HG02852 (cell line): ENCODE results near the gene LGI4.
"Not testable (repeated sequence)": the region's sequence is repeated elsewhere in the genome, so short reads cannot be mapped to it uniquely, and the experiment has no call there.

Experiments used
- ATAC-seq: cut with Tn5 transposase; IDR thresholded peaks from one replicate; pipeline ENCODE4 v1.9.1; 2021; ENCODE audit warnings: mild to moderate bottlenecking, moderate library complexity; ENCODE audit not compliant: unreplicated experiment

The LGI4 gene

GRCh38 chr19:35107545-35107944, 27.3 kb downstream of the LGI4 start:
- no peak for ATAC-seq

- ATAC-seq = no peak
Measured at GRCh38 chr19:35106898-35107541, 27.8 kb downstream of the LGI4 start.

- ATAC-seq = no peak
Measured at GRCh38 chr19:35106291-35106583, 28.6 kb downstream of the LGI4 start.

- no peak for ATAC-seq
Measured at GRCh38 chr19:35105411-35106290, 29.2 kb downstream of the LGI4 start.

- ATAC-seq = no peak
Measured at GRCh38 chr19:35105047-35105410, 29.8 kb downstream of the LGI4 start.

- no peak for ATAC-seq
Measured at GRCh38 chr19:35104361-35104760, 30.5 kb downstream of the LGI4 start.

GRCh38 chr19:35103614-35104013, 31.2 kb downstream of the LGI4 start:
- not testable (repeated sequence) for ATAC-seq

GRCh38 chr19:35101949-35102348, 32.9 kb downstream of the LGI4 start:
- ATAC-seq = not testable (repeated sequence)

- ATAC-seq = no peak
Measured at GRCh38 chr19:35100588-35101533, 34.0 kb downstream of the LGI4 start.

- no peak for ATAC-seq
Measured at GRCh38 chr19:35099897-35100275, 35.0 kb downstream of the LGI4 start.

GRCh38 chr19:35099155-35099896, 35.5 kb downstream of the LGI4 start:
- ATAC-seq = no peak

- ATAC-seq = no peak
Measured at GRCh38 chr19:35098413-35099049, 36.3 kb downstream of the LGI4 start.

- ATAC-seq = no peak
Measured at GRCh38 chr19:35095667-35096368, 39.0 kb downstream of the LGI4 start.

GRCh38 chr19:35094656-35095055, 40.2 kb downstream of the LGI4 start:
- no peak for ATAC-seq

GRCh38 chr19:35093941-35094647, 40.8 kb downstream of the LGI4 start:
- ATAC-seq = no peak

GRCh38 chr19:35093430-35093829, 41.4 kb downstream of the LGI4 start:
- no peak for ATAC-seq

- no peak for ATAC-seq
Measured at GRCh38 chr19:35090506-35091214, 44.2 kb downstream of the LGI4 start.

GRCh38 chr19:35090160-35090505, 44.7 kb downstream of the LGI4 start:
- ATAC-seq = no peak

GRCh38 chr19:35089554-35089953, 45.3 kb downstream of the LGI4 start:
- no peak for ATAC-seq
